22Rv1 (cell line): ENCODE data around the gene CABLES1.
"Not testable (repeated sequence)": the region's sequence is repeated elsewhere in the genome, so short reads cannot be mapped to it uniquely, and the experiment has no call there.

Source experiments
- H3K27ac ChIP-seq: fragments of 450-650 bp; 2 replicates; pipeline ENCODE4 v1.5.1; 2017
- CTCF ChIP-seq: fragments of 450-650 bp; IDR thresholded peaks from 2 replicates; pipeline ENCODE4 v1.5.1; 2017; ENCODE audit warnings: mild to moderate bottlenecking
- ZFX ChIP-seq: fragments of 450-650 bp; IDR thresholded peaks from 2 replicates; pipeline ENCODE4 v1.6.1; 2017; ENCODE audit warnings: antibody characterized with exemption, borderline replicate concordance

Gene CABLES1

GRCh38 chr18:23240609-23240930, 105.3 kb downstream of the CABLES1 start:
- no peak overlapping the region for H3K27ac ChIP-seq

GRCh38 chr18:23241833-23242496, 106.7 kb downstream of the CABLES1 start:
- H3K27ac ChIP-seq, result not testable (repeated sequence)

More at GRCh38 chr18:23240609-23240930, 105.3 kb downstream of the CABLES1 start:
- TF ChIP-seq ZFX (no peak), CTCF (no peak)

- TF ChIP-seq ZFX, result no peak
- TF ChIP-seq CTCF, result no peak
Observed at GRCh38 chr18:23243178-23243577, 107.9 kb downstream of the CABLES1 start.

GRCh38 chr18:23243816-23244215, 108.5 kb downstream of the CABLES1 start:
- TF ChIP-seq CTCF (no peak), ZFX (no peak)
- H3K27ac ChIP-seq, result no peak overlapping the region

More at GRCh38 chr18:23243178-23243577, 107.9 kb downstream of the CABLES1 start:
- H3K27ac ChIP-seq, result no peak overlapping the region

- TF ChIP-seq ZFX (no peak), CTCF (no peak)
- H3K27ac ChIP-seq, result no peak overlapping the region
Observed at GRCh38 chr18:23244401-23244800, 109.1 kb downstream of the CABLES1 start.

- no peak for TF ChIP-seq CTCF
- no peak for TF ChIP-seq ZFX
- H3K27ac ChIP-seq, result no peak overlapping the region
Observed at GRCh38 chr18:23245461-23245860, 110.2 kb downstream of the CABLES1 start.

GRCh38 chr18:23247331-23247730, 112.0 kb downstream of the CABLES1 start:
- no peak overlapping the region for H3K27ac ChIP-seq
- TF ChIP-seq CTCF (no peak), ZFX (no peak)

- H3K27ac ChIP-seq, result no peak overlapping the region
- TF ChIP-seq CTCF (no peak), ZFX (no peak)
Observed at GRCh38 chr18:23247896-23248295, 112.6 kb downstream of the CABLES1 start.
